Chondrocyte (in vitro differentiated cells): ENCODE measurements around the gene TNRC6B. TPM values are rescaled to one million over a fixed set of nuclear protein-coding genes. Genes with fewer than 3 reads are reported as not detected.

Experiments
- DNase-seq: peaks from one replicate; pipeline ENCODE4 v3.0.0; 2021; ENCODE audit warnings: mixed read lengths, low spot score
- H3K27ac Mint-ChIP-seq: one replicate; pipeline ENCODE4 v1.8.0; 2021; ENCODE audit warnings: mild to moderate bottlenecking, moderate library complexity, mixed read lengths; ENCODE audit not compliant: unreplicated experiment
- H3K27me3 Mint-ChIP-seq: 2 replicates; pipeline ENCODE4 v1.8.0; 2021; ENCODE audit warnings: low read depth, mixed read lengths
- H3K36me3 Mint-ChIP-seq: 2 replicates; pipeline ENCODE4 v1.8.0; 2021; ENCODE audit warnings: low read depth, mixed read lengths
- H3K4me1 Mint-ChIP-seq: 2 replicates; pipeline ENCODE4 v1.8.0; 2021; ENCODE audit warnings: low read depth, mild to moderate bottlenecking, mixed read lengths
- H3K4me3 Mint-ChIP-seq: one replicate; pipeline ENCODE4 v1.8.0; 2021; ENCODE audit warnings: mild to moderate bottlenecking, moderate library complexity, mixed read lengths; ENCODE audit not compliant: unreplicated experiment
- H3K9me3 Mint-ChIP-seq: 2 replicates; pipeline ENCODE4 v1.8.0; 2021; ENCODE audit warnings: low read depth, mixed read lengths
- total RNA-seq: library from RNA; stranded (reverse); gene quantifications from 3 replicates; pipeline ENCODE4 v1.2.1, GENCODE V29; 2021
- TF ChIP-seq, protein P1 (sequence below): fragments of 200-600 bp; sonication (generic); IDR thresholded peaks from 2 replicates; pipeline ENCODE4 v1.5.0; 2021; ENCODE audit warnings: antibody characterized with exemption, mild to moderate bottlenecking, moderate library complexity

The TNRC6B gene
- total RNA-seq, 1 donor from 2014 or later, result 30.9 TPM

GRCh38 chr22:40276996-40277823 is 99.5 kb downstream of the TNRC6B start:
- Mint-ChIP-seq H3K4me1 (peaks cover 20% of the 10 kb centered on the region), H3K36me3 (peaks cover 24% of the 10 kb centered on the region), H3K4me3 (peak overlapping the region; percentile 68), H3K9me3 (no peaks in the 10 kb centered on the region), H3K27ac (peak overlapping the region; percentile 92), H3K27me3 (no peaks in the 10 kb centered on the region)
- TF ChIP-seq, protein P1, sequence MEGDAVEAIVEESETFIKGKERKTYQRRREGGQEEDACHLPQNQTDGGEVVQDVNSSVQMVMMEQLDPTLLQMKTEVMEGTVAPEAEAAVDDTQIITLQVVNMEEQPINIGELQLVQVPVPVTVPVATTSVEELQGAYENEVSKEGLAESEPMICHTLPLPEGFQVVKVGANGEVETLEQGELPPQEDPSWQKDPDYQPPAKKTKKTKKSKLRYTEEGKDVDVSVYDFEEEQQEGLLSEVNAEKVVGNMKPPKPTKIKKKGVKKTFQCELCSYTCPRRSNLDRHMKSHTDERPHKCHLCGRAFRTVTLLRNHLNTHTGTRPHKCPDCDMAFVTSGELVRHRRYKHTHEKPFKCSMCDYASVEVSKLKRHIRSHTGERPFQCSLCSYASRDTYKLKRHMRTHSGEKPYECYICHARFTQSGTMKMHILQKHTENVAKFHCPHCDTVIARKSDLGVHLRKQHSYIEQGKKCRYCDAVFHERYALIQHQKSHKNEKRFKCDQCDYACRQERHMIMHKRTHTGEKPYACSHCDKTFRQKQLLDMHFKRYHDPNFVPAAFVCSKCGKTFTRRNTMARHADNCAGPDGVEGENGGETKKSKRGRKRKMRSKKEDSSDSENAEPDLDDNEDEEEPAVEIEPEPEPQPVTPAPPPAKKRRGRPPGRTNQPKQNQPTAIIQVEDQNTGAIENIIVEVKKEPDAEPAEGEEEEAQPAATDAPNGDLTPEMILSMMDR, result no peak
- no peak for DNase-seq

- Mint-ChIP-seq H3K4me1 (peaks cover 20% of the 10 kb centered on the region), H3K36me3 (peaks cover 22% of the 10 kb centered on the region), H3K27ac (no peak overlapping the region)
These were observed 101.3 kb downstream of the TNRC6B start for GRCh38 chr22:40279017-40279416.

DNA sequence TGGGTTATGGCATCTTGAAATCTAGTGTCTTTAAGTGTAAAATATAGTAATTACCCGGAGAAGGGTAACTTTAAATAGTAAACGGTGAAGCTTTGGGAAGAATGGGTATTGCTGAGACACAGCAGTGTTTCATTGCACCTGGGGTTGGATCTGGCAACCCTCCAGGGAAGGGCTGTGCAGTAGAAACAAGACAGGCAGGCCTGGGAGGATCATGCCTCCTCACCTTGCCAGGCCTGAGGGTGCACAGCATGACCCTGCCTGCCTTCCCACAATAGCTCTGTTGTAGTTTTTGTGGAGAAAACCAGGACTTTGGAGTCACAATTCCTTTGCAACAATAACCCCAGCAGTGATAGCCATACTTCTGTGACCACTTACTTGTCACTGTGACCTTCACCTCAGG is 104.0 kb downstream of the TNRC6B start:
- peaks cover 11% of the 10 kb centered on the region for H3K4me1 Mint-ChIP-seq
- peaks cover 30% of the 10 kb centered on the region for H3K36me3 Mint-ChIP-seq
- DNase-seq, result no peak
- TF ChIP-seq, protein P1, result no peak
- no peaks in the 10 kb centered on the region for H3K27me3 Mint-ChIP-seq
- H3K27ac Mint-ChIP-seq, result no peak overlapping the region
- H3K9me3 Mint-ChIP-seq, result no peaks in the 10 kb centered on the region
- H3K4me3 Mint-ChIP-seq, result no peak overlapping the region

More at GRCh38 chr22:40279017-40279416, 101.3 kb downstream of the TNRC6B start:
- H3K27me3 Mint-ChIP-seq, result no peaks in the 10 kb centered on the region
- TF ChIP-seq, protein P1, result no peak
- H3K9me3 Mint-ChIP-seq, result no peaks in the 10 kb centered on the region
- no peak overlapping the region for H3K4me3 Mint-ChIP-seq
- no peak for DNase-seq

GRCh38 chr22:40285513-40285912 is 107.8 kb downstream of the TNRC6B start:
- TF ChIP-seq, protein P1, result no peak
- Mint-ChIP-seq H3K9me3 (no peaks in the 10 kb centered on the region), H3K27ac (no peak overlapping the region), H3K4me1 (no peaks in the 10 kb centered on the region), H3K27me3 (no peaks in the 10 kb centered on the region), H3K4me3 (no peak overlapping the region), H3K36me3 (peaks cover 27% of the 10 kb centered on the region)
- no peak for DNase-seq

DNA sequence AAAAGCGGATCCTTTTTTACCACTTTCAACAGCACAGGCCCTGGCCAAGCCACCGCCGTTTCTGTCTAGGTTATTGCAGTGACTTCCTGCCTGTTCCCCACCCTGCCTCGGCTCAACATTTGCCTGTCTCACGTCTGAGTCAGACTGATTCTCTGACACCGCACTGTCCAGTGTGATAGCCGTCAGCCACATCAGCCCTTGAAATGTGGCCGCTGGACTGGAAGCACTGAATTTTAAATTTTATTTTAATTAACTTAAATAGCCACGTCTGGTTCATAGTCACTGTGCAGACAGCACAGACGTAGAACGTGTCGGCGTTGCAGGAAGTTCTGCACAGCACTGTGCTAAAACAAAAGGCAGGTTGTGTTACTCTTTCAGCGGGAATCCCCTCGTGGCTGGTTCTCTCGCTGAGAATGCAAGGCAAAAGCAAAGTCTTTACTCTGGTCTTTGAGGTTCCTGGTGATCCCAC is 112.3 kb downstream of the TNRC6B start:
- TF ChIP-seq, protein P1, result no peak
- Mint-ChIP-seq H3K4me3 (no peak overlapping the region), H3K27ac (no peak overlapping the region), H3K36me3 (peaks cover 23% of the 10 kb centered on the region), H3K4me1 (no peaks in the 10 kb centered on the region), H3K27me3 (no peaks in the 10 kb centered on the region), H3K9me3 (no peaks in the 10 kb centered on the region)
- DNase-seq, result no peak
